SU-DHL-6 (cell line): ENCODE data around the gene FCMR.

Experiments
- CTCF ChIP-seq: fragments of 200-600 bp; sonication (generic); IDR thresholded peaks from one replicate; pipeline ENCODE4 v1.5.1; 2017; ENCODE audit warnings: antibody characterized with exemption, mild to moderate bottlenecking, low read length, moderate library complexity; ENCODE audit not compliant: insufficient read depth, poor library complexity, severe bottlenecking
- EZH2phosphoT487 ChIP-seq: fragments of 200-600 bp; sonication (generic), shearing (Covaris generic); conservative IDR thresholded peaks from 2 replicates; pipeline ENCODE4 v1.6.1; 2018; ENCODE audit warnings: mild to moderate bottlenecking, antibody characterized with exemption, low read length, moderate library complexity, mixed read lengths

DNA sequence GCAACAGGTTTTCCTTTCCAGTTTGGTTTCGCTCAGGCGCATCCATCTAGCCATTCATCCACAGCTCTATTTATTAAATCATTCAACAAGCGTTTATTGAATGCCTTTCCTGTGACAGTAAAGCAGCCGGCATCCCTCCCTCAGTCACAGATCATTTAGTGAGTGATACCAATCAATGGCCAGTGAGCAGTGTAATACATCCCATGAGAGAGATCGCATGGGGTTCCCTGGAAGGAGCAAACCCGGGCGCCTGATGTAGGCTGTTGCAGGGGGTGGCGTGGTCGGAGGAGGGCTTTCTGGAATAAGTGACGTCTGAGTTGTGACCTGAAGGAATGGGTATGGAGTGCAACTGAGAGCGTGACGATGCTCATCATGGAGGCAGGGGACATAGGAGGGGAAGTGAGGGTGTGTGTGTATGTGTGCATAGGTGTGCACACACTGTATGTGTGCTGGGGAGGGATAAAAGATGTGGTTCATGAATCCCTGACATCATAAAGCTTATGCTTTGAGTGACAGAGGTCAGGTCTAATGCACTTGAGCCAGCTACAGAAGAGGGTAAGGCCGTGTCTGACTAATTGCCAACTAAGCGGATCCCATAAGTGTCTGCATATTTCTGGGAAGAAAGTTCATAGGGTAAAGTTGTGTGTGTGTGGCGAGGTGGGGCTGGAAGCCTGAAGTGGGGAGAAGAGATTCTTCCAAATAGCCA lies 6.6 kb downstream of the FCMR start:
- no peak for TF ChIP-seq CTCF
- no peak for TF ChIP-seq EZH2phosphoT487
